GM13976 (cell line): ENCODE measurements around the gene PRIMA1.

Experiments used
- DNase-seq: peaks from one replicate; pipeline ENCODE4 v3.0.0; 2012; ENCODE audit warnings: low spot score
- CTCF ChIP-seq: IDR thresholded peaks from 2 replicates; pipeline ENCODE4 v1.5.1; 2012; ENCODE audit warnings: borderline replicate concordance, mild to moderate bottlenecking; ENCODE audit not compliant: insufficient read depth; ENCODE audit errors: extremely low read depth, missing control alignments, control extremely low read depth
- in situ Hi-C: fragments of 300-500 bp; cut with MboI; formaldehyde crosslinking; loops from one replicate; pipeline ENCODE4 v1.12.0; 2022; ENCODE audit warnings: low sequenced_read_pairs, mixed read lengths, inconsistent platforms; ENCODE audit not compliant: unreplicated experiment

The PRIMA1 gene

GRCh38 chr14:93787465-93788292 is 606 bp downstream of the PRIMA1 start:
- DNase-seq = no peak
- TF ChIP-seq CTCF = no peak

GRCh38 chr14:93785423-93785822 is 2.9 kb downstream of the PRIMA1 start:
- TF ChIP-seq CTCF = no peak

More at GRCh38 chr14:93787465-93788292, 606 bp downstream of the PRIMA1 start:
- in situ Hi-C loops = no loop called here

DNA sequence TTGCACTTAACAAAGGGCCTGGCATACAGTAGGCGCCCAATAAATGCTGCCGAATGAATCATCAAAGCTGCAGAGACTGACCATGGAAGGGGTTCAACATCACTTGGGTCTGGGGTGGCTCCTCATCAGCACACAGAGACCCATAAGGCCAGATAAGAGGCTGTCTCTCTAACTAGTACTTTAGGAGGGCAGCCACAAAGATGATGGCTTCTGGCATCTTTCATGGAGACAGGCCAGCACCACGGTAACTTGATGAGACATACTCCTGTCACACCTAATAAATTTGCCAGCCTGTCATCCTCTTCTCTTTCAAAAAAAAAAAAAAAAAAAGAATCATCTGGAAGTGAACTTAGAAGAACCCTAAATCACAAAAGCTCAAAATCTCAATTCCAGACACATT is 3.4 kb downstream of the PRIMA1 start:
- no peak for TF ChIP-seq CTCF
- no peak for DNase-seq
- in situ Hi-C loops = no loop called here

More at GRCh38 chr14:93785423-93785822, 2.9 kb downstream of the PRIMA1 start:
- in situ Hi-C loops = no loop called here
- no peak for DNase-seq

DNA sequence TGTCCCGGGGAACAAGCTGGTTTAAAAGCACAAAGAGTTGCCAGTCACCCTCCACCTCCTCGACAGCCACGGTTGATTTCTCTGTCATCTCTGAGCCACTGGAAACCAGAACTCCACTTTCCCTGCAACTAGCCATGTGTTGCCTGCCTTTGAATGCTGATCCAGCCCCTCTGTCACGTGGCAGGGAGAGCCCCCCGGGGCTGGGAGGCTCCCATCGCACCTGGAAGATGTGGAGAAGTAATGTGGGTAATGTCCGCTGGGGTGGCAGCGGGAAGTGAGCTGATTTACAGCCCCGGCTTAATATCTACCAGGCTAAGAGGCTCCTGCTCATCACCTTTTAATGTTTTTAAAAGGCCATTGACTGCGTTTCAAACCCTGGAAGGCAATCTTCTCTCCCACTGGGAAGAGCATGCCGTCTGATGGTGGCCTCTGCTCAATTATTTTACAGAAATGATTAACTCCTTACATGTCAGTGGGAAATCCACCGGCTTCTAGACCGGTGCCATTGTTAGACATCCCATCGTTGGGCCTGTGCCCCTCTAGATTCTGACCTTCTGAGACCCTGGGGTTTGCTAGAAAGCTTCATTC is 7.4 kb downstream of the PRIMA1 start:
- no peak for DNase-seq
- in situ Hi-C loops = no loop called here
- no peak for TF ChIP-seq CTCF

GRCh38 chr14:93778856-93779629 is 9.2 kb downstream of the PRIMA1 start:
- in situ Hi-C loops = no loop called here
- no peak for DNase-seq
- TF ChIP-seq CTCF = no peak

- TF ChIP-seq CTCF = no peak
- no peak for DNase-seq
- in situ Hi-C loops = no loop called here
These were observed 9.8 kb downstream of the PRIMA1 start for GRCh38 chr14:93778453-93778852.
